Measurements from ENCODE around the gene DAAM1.

DNA sequence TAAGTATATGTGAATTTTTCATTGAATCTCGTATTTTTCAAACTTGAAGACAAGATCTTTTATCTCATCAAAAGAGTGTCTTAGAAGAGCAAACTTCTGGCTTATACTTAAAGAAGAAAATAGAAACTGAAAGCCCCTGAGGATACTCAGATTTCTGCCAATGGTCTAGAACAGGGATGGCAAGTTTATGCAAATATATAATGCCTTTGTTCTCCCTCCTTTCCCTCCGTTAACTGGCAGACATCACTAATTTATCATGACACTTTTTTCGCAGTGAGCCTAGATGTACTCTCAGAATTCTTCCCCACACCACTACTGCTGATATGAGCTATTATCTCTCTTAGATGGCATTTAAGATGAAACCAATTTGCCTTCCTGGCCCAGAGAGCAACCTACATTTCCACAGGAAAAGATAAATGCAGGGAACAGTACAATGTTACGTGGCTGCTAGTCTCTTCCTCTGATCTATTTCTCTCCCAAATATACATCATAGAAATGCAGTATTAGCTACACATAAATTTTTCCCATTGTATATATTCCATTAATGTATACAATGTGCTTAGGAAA, 40.0 kb upstream of the DAAM1 start:
- no peak for TF ChIP-seq POLR2A (IDR thresholded peaks at IDR 0.05)
- TF ChIP-seq, protein P1, sequence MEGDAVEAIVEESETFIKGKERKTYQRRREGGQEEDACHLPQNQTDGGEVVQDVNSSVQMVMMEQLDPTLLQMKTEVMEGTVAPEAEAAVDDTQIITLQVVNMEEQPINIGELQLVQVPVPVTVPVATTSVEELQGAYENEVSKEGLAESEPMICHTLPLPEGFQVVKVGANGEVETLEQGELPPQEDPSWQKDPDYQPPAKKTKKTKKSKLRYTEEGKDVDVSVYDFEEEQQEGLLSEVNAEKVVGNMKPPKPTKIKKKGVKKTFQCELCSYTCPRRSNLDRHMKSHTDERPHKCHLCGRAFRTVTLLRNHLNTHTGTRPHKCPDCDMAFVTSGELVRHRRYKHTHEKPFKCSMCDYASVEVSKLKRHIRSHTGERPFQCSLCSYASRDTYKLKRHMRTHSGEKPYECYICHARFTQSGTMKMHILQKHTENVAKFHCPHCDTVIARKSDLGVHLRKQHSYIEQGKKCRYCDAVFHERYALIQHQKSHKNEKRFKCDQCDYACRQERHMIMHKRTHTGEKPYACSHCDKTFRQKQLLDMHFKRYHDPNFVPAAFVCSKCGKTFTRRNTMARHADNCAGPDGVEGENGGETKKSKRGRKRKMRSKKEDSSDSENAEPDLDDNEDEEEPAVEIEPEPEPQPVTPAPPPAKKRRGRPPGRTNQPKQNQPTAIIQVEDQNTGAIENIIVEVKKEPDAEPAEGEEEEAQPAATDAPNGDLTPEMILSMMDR (IDR thresholded peaks at IDR 0.05): no peak

Measured in breast epithelium (tissue), 3 donors.